Erythroblast (primary cell): Measurements from ENCODE around the gene LRRC8C.

Experiments
- DNase-seq, 2 experiments: peaks; one replicate each; lab custom pipeline; 2025; lab: John Stamatoyannopoulos, UW
- GATA1 ChIP-seq: IDR thresholded peaks from 2 replicates; pipeline ENCODE4 v1.6.1; 2011; ENCODE audit warnings: low read depth, mild to moderate bottlenecking, control low read depth, low read length, moderate library complexity
- POLR2A ChIP-seq: IDR thresholded peaks from 2 replicates; pipeline ENCODE4 v1.6.1; 2011; ENCODE audit warnings: mild to moderate bottlenecking, low read length

The LRRC8C gene

GRCh38 chr1:89737985-89738510 lies 105.1 kb downstream of the LRRC8C start:
- DNase-seq, result no peak
- TF ChIP-seq GATA1 (no peak), POLR2A (no peak)

- no peak for DNase-seq
- TF ChIP-seq POLR2A, result no peak
- TF ChIP-seq GATA1, result no peak
These were observed 106.3 kb downstream of the LRRC8C start for GRCh38 chr1:89739013-89739843.

- no peak for TF ChIP-seq POLR2A
- TF ChIP-seq GATA1, result no peak
- no peak for DNase-seq
These were observed 106.9 kb downstream of the LRRC8C start for GRCh38 chr1:89739844-89740216.

DNA sequence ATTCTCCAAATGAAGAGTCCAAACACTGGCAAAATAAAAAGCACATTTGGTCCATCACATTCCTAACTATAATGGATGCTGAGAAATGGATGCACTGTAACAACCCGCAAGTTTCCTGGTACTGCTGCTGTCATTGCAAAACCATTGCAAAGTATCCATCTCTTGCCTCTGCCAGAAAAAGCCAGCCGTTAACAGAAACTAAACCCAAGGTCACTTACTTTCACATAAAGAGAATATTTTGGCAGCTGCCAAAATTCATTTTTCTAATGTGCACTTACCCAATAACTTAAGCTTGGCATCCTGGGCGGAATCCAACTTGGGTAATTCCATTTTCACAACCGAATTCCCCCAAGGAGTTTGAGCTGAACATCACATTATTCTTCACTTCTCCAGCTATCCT lies 110.9 kb downstream of the LRRC8C start:
- no peak for DNase-seq
- TF ChIP-seq GATA1, result no peak
- no peak for TF ChIP-seq POLR2A

GRCh38 chr1:89746424-89747149 lies 113.7 kb downstream of the LRRC8C start:
- TF ChIP-seq POLR2A, result no peak
- no peak for TF ChIP-seq GATA1
- DNase-seq, result no peak

DNA sequence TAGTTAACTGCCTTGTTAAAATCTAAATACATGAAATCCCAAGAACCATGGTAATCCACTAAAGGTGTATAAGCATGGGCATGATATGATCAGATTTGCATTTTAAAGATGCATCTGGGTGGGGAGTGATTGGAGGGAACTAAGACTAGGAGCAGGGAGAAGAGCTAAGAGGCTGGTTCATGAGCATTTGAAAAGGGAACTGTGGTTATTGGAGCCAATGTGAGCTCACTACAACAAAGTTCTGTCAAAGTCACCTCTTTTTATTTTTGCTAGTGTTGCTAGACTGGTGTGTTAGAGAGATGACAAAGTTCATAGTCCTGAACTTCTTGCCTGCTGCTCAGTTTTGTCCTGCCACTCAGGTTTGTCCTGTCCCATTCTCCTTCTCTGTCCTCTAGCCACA lies 120.8 kb downstream of the LRRC8C start:
- no peak for TF ChIP-seq GATA1
- TF ChIP-seq POLR2A, result no peak
- DNase-seq, result no peak

- no peak for DNase-seq
- no peak for TF ChIP-seq POLR2A
- TF ChIP-seq GATA1, result no peak
These were observed 121.6 kb downstream of the LRRC8C start for GRCh38 chr1:89754518-89754917.

DNA sequence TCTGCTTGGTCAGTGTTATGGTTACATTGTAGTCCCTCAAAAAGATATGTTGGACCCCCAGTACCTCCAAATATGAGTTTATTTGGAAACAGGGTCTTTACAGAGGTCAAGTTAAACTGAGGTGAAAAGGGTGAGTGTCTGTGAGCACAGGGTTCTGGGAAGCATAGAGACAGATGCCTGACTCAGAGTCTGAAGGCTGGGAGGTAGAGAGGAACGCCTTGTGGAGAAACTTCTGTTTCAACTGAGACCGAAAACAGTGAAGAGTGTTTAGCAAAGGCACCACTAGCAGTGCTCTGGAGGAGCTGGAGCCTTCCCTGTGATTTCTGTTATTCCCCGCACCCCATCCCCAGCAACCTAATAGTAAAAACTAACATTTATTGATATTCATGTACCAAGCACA lies 122.7 kb downstream of the LRRC8C start:
- no peak for TF ChIP-seq GATA1
- TF ChIP-seq POLR2A, result no peak
- DNase-seq, result no peak

DNA sequence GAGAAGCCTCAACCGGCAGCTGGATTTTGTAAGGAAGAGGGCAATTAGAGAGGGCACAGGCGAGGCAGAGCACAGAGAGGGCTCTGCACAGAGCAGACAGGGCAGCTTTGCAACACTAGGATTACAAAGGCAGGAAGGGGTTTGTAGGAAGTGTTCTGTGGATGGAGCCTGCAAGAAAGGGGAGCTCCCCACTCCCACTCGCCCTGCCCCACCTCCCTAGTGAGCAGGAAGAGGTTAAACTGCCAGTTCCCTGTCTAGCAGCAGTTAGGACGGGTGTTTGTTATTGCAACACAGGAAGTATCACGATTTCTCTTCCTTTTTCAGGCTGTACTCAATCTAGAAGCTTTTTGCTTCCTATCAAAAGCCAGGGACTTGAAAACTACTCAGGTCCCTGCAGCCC lies 124.6 kb downstream of the LRRC8C start:
- no peak for DNase-seq

GRCh38 chr1:89758156-89758555 lies 125.2 kb downstream of the LRRC8C start:
- TF ChIP-seq POLR2A (no peak), GATA1 (no peak)
- no peak for DNase-seq

More for the DNA sequence above, 124.6 kb downstream of the LRRC8C start:
- TF ChIP-seq POLR2A, result no peak
- no peak for TF ChIP-seq GATA1

DNA sequence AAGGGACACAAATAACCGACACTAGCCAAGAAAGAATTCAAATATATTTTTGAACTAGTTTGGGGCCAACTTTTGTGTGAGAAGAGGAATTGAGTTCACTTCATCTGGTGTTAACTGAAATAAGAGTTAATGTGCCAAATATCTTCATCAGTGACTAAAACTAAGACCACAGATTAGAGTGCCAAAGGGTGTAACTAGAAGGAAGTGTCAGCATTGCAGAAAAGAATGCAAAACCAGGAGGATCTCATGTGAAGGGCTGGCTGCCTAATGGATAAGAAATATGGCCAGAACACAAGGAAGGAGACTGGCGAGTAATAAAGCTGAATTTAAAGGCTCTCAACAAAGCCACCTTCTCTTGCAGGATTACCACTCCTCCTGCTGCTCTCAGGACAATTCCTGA lies 126.1 kb downstream of the LRRC8C start:
- TF ChIP-seq POLR2A (no peak), GATA1 (no peak)
- no peak for DNase-seq

- no peak for TF ChIP-seq GATA1
- no peak for TF ChIP-seq POLR2A
- DNase-seq, result no peak
These were observed 127.6 kb downstream of the LRRC8C start for GRCh38 chr1:89760496-89760895.

DNA sequence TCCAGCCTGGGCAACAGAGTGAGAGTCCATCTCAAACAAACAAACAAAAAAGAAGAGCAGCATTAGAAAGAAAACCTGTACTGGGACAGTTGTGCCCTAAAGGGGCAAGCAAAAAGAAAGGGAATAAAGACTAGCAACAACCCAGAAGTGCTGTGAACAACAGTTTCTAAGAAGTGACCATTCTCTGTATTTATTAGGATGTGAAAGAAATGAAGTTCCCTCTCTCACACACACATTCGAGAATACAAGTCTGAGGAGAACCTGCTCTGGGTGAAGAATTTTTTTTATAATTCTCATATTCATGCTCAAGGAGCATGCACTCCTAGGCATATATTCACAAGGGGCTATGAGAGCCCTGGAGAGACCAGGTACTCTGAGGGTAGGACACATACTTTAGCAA lies 128.4 kb downstream of the LRRC8C start:
- no peak for DNase-seq
- no peak for TF ChIP-seq POLR2A
- no peak for TF ChIP-seq GATA1

- DNase-seq, result no peak
- TF ChIP-seq POLR2A (no peak), GATA1 (no peak)
These were observed 129.0 kb downstream of the LRRC8C start for GRCh38 chr1:89761901-89762300.
